OCI-LY3 (cell line): ENCODE data around the gene ZNF428.

Experiments used
- H2AFZ ChIP-seq: fragments of 200-600, 300-600 bp; shearing (Covaris generic); 2 replicates; pipeline ENCODE4 v1.6.0; 2014; ENCODE audit warnings: antibody characterized with exemption, low read depth, low read length
- H3K27ac ChIP-seq: fragments of 200-600, 300-600 bp; sonication (generic); 2 replicates; pipeline ENCODE4 v1.5.1; 2014; ENCODE audit warnings: mild to moderate bottlenecking, low read length, moderate library complexity, mixed read lengths
- H3K27me3 ChIP-seq: fragments of 200-600, 300-600 bp; sonication (generic); 2 replicates; pipeline ENCODE4 v1.6.1; 2014; ENCODE audit warnings: low read depth, low read length, mixed read lengths
- H3K36me3 ChIP-seq: fragments of 200-600, 300-600 bp; sonication (generic); replicated peaks from 2 replicates; pipeline ENCODE3; 2014; ENCODE audit warnings: low read depth, low read length, mixed read lengths
- H3K4me1 ChIP-seq: fragments of 300-600, 200-600 bp; sonication (generic); 2 replicates; pipeline ENCODE4 v1.6.1; 2014; ENCODE audit warnings: low read length, mixed read lengths
- H3K4me2 ChIP-seq: fragments of 200-600, 300-600 bp; sonication (generic); 2 replicates; pipeline ENCODE4 v1.6.1; 2014; ENCODE audit warnings: low read length, mixed read lengths
- H3K4me3 ChIP-seq: fragments of 300-600, 200-600 bp; sonication (generic); 2 replicates; pipeline ENCODE4 v1.5.1; 2014; ENCODE audit warnings: antibody characterized with exemption, mild to moderate bottlenecking, low read length, moderate library complexity
- H3K79me2 ChIP-seq: fragments of 300-600, 200-600 bp; shearing (Covaris generic); 2 replicates; pipeline ENCODE4 v1.6.1; 2014; ENCODE audit warnings: mild to moderate bottlenecking, low read length, mixed read lengths
- H3K9ac ChIP-seq: fragments of 300-600, 200-600 bp; shearing (Covaris generic); 2 replicates; pipeline ENCODE4 v1.6.0; 2014; ENCODE audit warnings: mild to moderate bottlenecking, low read length, moderate library complexity
- H3K9me3 ChIP-seq: fragments of 200-600, 300-600 bp; shearing (Covaris generic); 2 replicates; pipeline ENCODE4 v1.6.1; 2014; ENCODE audit warnings: low read length, mixed read lengths; ENCODE audit not compliant: insufficient read depth
- H4K20me1 ChIP-seq: fragments of 200-600, 300-600 bp; sonication (generic); 2 replicates; pipeline ENCODE4 v1.6.1; 2016; ENCODE audit warnings: low read length, mixed read lengths; ENCODE audit not compliant: insufficient read depth
- CTCF ChIP-seq: fragments of 200-600, 300-600 bp; sonication (generic); IDR thresholded peaks from 2 replicates; pipeline ENCODE4 v1.5.1; 2014; ENCODE audit warnings: antibody characterized with exemption, low read length, low read depth
- EZH2phosphoT487 ChIP-seq: fragments of 200-600 bp; shearing (Covaris generic); IDR thresholded peaks from 2 replicates; pipeline ENCODE4 v1.6.1; 2018; ENCODE audit warnings: antibody characterized with exemption, mixed run types, low read depth

ZNF428 gene

DNA sequence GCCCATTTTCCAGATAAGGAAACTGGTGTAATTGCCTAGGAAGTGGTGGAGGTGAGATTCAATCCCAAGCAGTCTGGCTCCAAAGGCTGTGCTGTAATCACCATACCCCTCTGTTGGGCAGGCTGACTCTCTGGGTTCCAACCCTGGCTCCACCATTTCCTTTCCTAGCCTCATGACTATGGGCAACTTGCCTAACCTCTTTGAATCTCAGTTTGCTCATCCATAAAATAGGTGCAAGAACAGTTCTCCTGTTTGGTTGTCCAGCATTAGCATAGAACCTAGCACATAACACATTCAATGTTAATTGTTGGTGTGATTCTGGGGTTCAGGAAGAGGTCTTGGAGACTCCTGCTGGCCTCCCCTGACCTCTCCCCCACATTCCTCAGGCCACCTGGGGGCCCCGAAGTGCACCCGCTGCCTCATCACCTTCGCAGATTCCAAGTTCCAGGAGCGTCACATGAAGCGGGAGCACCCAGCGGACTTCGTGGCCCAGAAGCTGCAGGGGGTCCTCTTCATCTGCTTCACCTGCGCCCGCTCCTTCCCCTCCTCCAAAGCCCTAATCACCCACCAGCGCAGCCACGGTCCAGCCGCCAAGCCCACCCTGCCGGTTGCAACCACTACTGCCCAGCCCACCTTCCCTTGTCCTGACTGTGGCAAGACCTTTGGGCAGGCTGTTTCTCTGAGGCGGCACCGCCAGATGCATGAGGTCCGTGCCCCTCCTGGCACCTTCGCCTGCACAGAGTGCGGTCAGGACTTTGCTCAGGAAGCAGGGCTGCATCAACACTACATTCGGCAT, 20.8 kb downstream of the ZNF428 start:
- Histone ChIP-seq H3K4me3 (no peak overlapping the region), H3K4me1 (peaks cover 22% of the 10 kb centered on the region), H4K20me1 (no peaks in the 10 kb centered on the region), H3K27me3 (no peaks in the 10 kb centered on the region), H3K36me3 (peaks cover 26% of the 10 kb centered on the region), H2AFZ (no peak overlapping the region), H3K27ac (no peak overlapping the region), H3K79me2 (peaks cover 45% of the 10 kb centered on the region), H3K4me2 (no peak overlapping the region), H3K9me3 (no peaks in the 10 kb centered on the region), H3K9ac (no peak overlapping the region)
- TF ChIP-seq CTCF (no peak), EZH2phosphoT487 (no peak)

DNA sequence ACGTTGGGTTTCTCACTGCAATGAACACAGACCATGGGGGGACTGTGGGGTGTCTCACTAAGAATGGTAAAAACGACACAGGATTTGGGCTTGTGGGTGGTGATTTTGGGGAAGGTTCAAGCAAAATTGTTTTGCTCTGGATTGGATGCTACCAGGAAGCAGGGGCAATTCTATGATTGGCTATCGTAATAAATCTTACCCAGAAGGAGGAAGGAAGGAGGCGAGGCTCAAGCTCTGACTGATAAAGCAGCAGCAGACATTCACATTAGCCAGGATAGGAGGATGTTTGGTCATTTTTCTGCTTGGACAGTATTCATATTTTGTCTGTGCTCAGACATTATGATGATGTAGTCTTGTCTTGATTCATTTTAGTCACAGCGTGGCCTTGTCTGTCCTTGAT, 21.6 kb downstream of the ZNF428 start:
- no peak overlapping the region for H2AFZ ChIP-seq
- TF ChIP-seq CTCF, result no peak
- no peak for TF ChIP-seq EZH2phosphoT487
- no peak overlapping the region for H3K27ac ChIP-seq
- H3K4me1 ChIP-seq, result peaks cover 22% of the 10 kb centered on the region
- no peaks in the 10 kb centered on the region for H3K27me3 ChIP-seq
- H3K9ac ChIP-seq, result peak overlapping the region; percentile 88; the same call in 1 of the 2 replicates
- H3K36me3 ChIP-seq, result peaks cover 30% of the 10 kb centered on the region
- no peaks in the 10 kb centered on the region for H4K20me1 ChIP-seq
- H3K79me2 ChIP-seq, result peaks cover 47% of the 10 kb centered on the region
- H3K9me3 ChIP-seq, result no peaks in the 10 kb centered on the region
- H3K4me3 ChIP-seq, result peak overlapping the region; percentile 91; the same call in 1 of the 2 replicates
- H3K4me2 ChIP-seq, result peak overlapping the region; percentile 93

- Histone ChIP-seq H3K9me3 (no peaks in the 10 kb centered on the region), H3K27me3 (no peaks in the 10 kb centered on the region), H4K20me1 (no peaks in the 10 kb centered on the region), H3K4me3 (peak overlapping the region; percentile 91), H3K27ac (peak overlapping the region; percentile 81), H3K36me3 (peaks cover 34% of the 10 kb centered on the region), H3K4me1 (peaks cover 22% of the 10 kb centered on the region), H2AFZ (peak overlapping the region; percentile 70), H3K79me2 (peaks cover 47% of the 10 kb centered on the region), H3K9ac (peak overlapping the region; percentile 88), H3K4me2 (peak overlapping the region; percentile 93)
- TF ChIP-seq CTCF (no peak), EZH2phosphoT487 (no peak)
Measured at GRCh38 chr19:43596842-43597461, 22.5 kb downstream of the ZNF428 start.
